DND-41 (cell line): ENCODE data around the gene ESF1.

Experiments
- CTCF ChIP-seq: IDR thresholded peaks from 2 replicates; pipeline ENCODE4 v1.5.1; 2012; ENCODE audit warnings: borderline replicate concordance, low read length, moderate library complexity, mild to moderate bottlenecking; ENCODE audit not compliant: poor library complexity, severe bottlenecking; ENCODE audit errors: extremely low read depth
- EZH2 ChIP-seq: IDR thresholded peaks from 3 replicates; pipeline ENCODE4 v1.6.1; 2012; ENCODE audit warnings: borderline replicate concordance, low read depth, mild to moderate bottlenecking, moderate library complexity, low read length, inconsistent platforms; ENCODE audit not compliant: severe bottlenecking

- TF ChIP-seq CTCF (no peak), EZH2 (no peak)
These were observed 42.8 kb downstream of the ESF1 start for GRCh38 chr20:13741879-13742278.
